SU-DHL-6 (cell line): ENCODE data around the gene MAMDC4.

ENCODE experiments used
- H2AFZ ChIP-seq: fragments of 200-600 bp; sonication (generic); 2 replicates; pipeline ENCODE4 v1.6.1; 2014; ENCODE audit warnings: low read depth, mild to moderate bottlenecking, moderate library complexity, mixed read lengths, antibody characterized with exemption, low read length; ENCODE audit not compliant: severe bottlenecking
- H3F3A ChIP-seq: fragments of 200-600 bp; shearing (Covaris generic); 2 replicates; pipeline ENCODE4 v1.6.0; 2016; ENCODE audit warnings: antibody characterized with exemption, mild to moderate bottlenecking; ENCODE audit not compliant: insufficient read depth
- H3K27ac ChIP-seq: fragments of 200-600 bp; sonication (generic); 2 replicates; pipeline ENCODE4 v1.5.1; 2016; ENCODE audit warnings: low read depth, mild to moderate bottlenecking, low read length, moderate library complexity, mixed read lengths
- H3K27me3 ChIP-seq: fragments of 200-600 bp; sonication (generic), shearing (Covaris generic); 2 replicates; pipeline ENCODE4 v1.6.0; 2014; ENCODE audit warnings: mild to moderate bottlenecking, low read length
- H3K36me3 ChIP-seq: fragments of 200-600 bp; sonication (generic); 2 replicates; pipeline ENCODE4 v1.6.1; 2014; ENCODE audit warnings: mild to moderate bottlenecking, low read length, mixed read lengths
- H3K4me2 ChIP-seq: fragments of 300-600, 200-600 bp; shearing (Covaris generic), sonication (generic); 2 replicates; pipeline ENCODE4 v1.6.0; 2014; ENCODE audit warnings: low read length, low read depth, mild to moderate bottlenecking; ENCODE audit not compliant: poor library complexity, severe bottlenecking
- H3K4me3 ChIP-seq: fragments of 200-600 bp; sonication (generic); 2 replicates; pipeline ENCODE4 v1.5.1; 2014; ENCODE audit warnings: antibody characterized with exemption, low read length, mild to moderate bottlenecking, mixed read lengths; ENCODE audit not compliant: insufficient read depth, poor library complexity, severe bottlenecking
- H3K79me2 ChIP-seq: fragments of 200-600 bp; sonication (generic); 2 replicates; pipeline ENCODE4 v1.6.1; 2014; ENCODE audit warnings: mild to moderate bottlenecking, low read length, moderate library complexity; ENCODE audit not compliant: insufficient read depth
- H3K9ac ChIP-seq: fragments of 200-600 bp; sonication (generic); 2 replicates; pipeline ENCODE4 v1.7.0; 2014; ENCODE audit warnings: mild to moderate bottlenecking, low read length
- H3K9me2 ChIP-seq: fragments of 200-600 bp; sonication (generic); replicated peaks from 2 replicates; pipeline ENCODE4 v1.6.1; 2014; ENCODE audit warnings: low read length; ENCODE audit not compliant: insufficient read depth
- H3K9me3 ChIP-seq: fragments of 200-600 bp; sonication (generic); 2 replicates; pipeline ENCODE4 v1.6.1; 2014; ENCODE audit warnings: low read length, mixed read lengths; ENCODE audit not compliant: insufficient read depth
- H4K20me1 ChIP-seq: fragments of 200-600 bp; sonication (generic); 2 replicates; pipeline ENCODE4 v1.6.1; 2014; ENCODE audit warnings: low read depth, mild to moderate bottlenecking, antibody characterized with exemption, low read length, moderate library complexity, mixed read lengths
- CTCF ChIP-seq: fragments of 200-600 bp; sonication (generic); IDR thresholded peaks from one replicate; pipeline ENCODE4 v1.5.1; 2017; ENCODE audit warnings: antibody characterized with exemption, mild to moderate bottlenecking, low read length, moderate library complexity; ENCODE audit not compliant: insufficient read depth, poor library complexity, severe bottlenecking
- EZH2phosphoT487 ChIP-seq: fragments of 200-600 bp; sonication (generic), shearing (Covaris generic); conservative IDR thresholded peaks from 2 replicates; pipeline ENCODE4 v1.6.1; 2018; ENCODE audit warnings: mild to moderate bottlenecking, antibody characterized with exemption, low read length, moderate library complexity, mixed read lengths

The MAMDC4 gene

GRCh38 chr9:136857581-136858412, 5.7 kb downstream of the MAMDC4 start:
- Histone ChIP-seq H3K79me2 (no peaks in the 10 kb centered on the region), H3K4me3 (no peak overlapping the region), H3K36me3 (no peaks in the 10 kb centered on the region), H3F3A (no peaks in the 10 kb centered on the region), H3K9me3 (no peaks in the 10 kb centered on the region), H4K20me1 (no peaks in the 10 kb centered on the region), H2AFZ (no peak overlapping the region), H3K27ac (no peak overlapping the region), H3K9me2 (no peaks in the 10 kb centered on the region), H3K27me3 (no peaks in the 10 kb centered on the region), H3K4me2 (no peak overlapping the region), H3K9ac (no peak overlapping the region)
- TF ChIP-seq EZH2phosphoT487 (no peak), CTCF (no peak)

GRCh38 chr9:136858452-136858843, 6.3 kb downstream of the MAMDC4 start:
- TF ChIP-seq EZH2phosphoT487 = no peak
- no peak for TF ChIP-seq CTCF
- H3K9me3 ChIP-seq = no peaks in the 10 kb centered on the region
- H3K79me2 ChIP-seq = no peaks in the 10 kb centered on the region
- H3K27me3 ChIP-seq = no peaks in the 10 kb centered on the region
- H3K4me2 ChIP-seq = no peak overlapping the region
- no peak overlapping the region for H3K4me3 ChIP-seq
- no peaks in the 10 kb centered on the region for H3K36me3 ChIP-seq
- H3K27ac ChIP-seq = no peak overlapping the region
- no peak overlapping the region for H2AFZ ChIP-seq
- no peak overlapping the region for H3K9ac ChIP-seq
- H3K9me2 ChIP-seq = no peaks in the 10 kb centered on the region
- H4K20me1 ChIP-seq = no peaks in the 10 kb centered on the region
- H3F3A ChIP-seq = no peaks in the 10 kb centered on the region

- Histone ChIP-seq H3K27ac (no peak overlapping the region), H3K9ac (no peak overlapping the region), H3K9me2 (no peaks in the 10 kb centered on the region), H2AFZ (no peak overlapping the region), H3K4me2 (no peak overlapping the region), H3K4me3 (no peak overlapping the region), H3K27me3 (no peaks in the 10 kb centered on the region), H3F3A (no peaks in the 10 kb centered on the region), H3K9me3 (no peaks in the 10 kb centered on the region), H3K79me2 (no peaks in the 10 kb centered on the region; the same call in 1 of the 2 replicates), H3K36me3 (no peaks in the 10 kb centered on the region), H4K20me1 (no peaks in the 10 kb centered on the region)
- no peak for TF ChIP-seq CTCF
- TF ChIP-seq EZH2phosphoT487 = no peak
These were observed 7.0 kb downstream of the MAMDC4 start for GRCh38 chr9:136858844-136859757.
